Liver (tissue), 9 donors: Measurements from ENCODE around the gene STT3B. TPM values are rescaled to one million over a fixed set of nuclear protein-coding genes. Genes with fewer than 3 reads are reported as not detected.

ENCODE experiments used
- DNase-seq: peaks from one replicate; pipeline ENCODE4 v3.0.0-alpha.2; 2017; ENCODE audit warnings: low spot score
- H3K27ac ChIP-seq, 2 donors: one replicate each; pipeline ENCODE4 v1.7.0; 2013; ENCODE audit warnings: inconsistent platforms in 2 of 2, low read length in 2 of 2, control low read depth in 1 of 2, low read depth in 1 of 2, mild to moderate bottlenecking in 1 of 2
- H3K27me3 ChIP-seq, 4 donors: one replicate each; pipeline versions ENCODE4 v1.6.1 to v1.7.0; 2013; ENCODE audit warnings: low read length in 3 of 4, inconsistent platforms in 1 of 4, mild to moderate bottlenecking in 1 of 4, moderate library complexity in 1 of 4; ENCODE audit not compliant: control insufficient read depth in 4 of 4, insufficient read depth in 4 of 4
- H3K36me3 ChIP-seq, 4 donors: one replicate each; pipeline versions ENCODE4 v1.6.1 to v1.7.0; 2013; ENCODE audit warnings: low read length in 3 of 4, mild to moderate bottlenecking in 3 of 4, low read depth in 1 of 4, moderate library complexity in 1 of 4; ENCODE audit not compliant: control insufficient read depth in 4 of 4, insufficient read depth in 3 of 4
- H3K4me1 ChIP-seq, 4 donors: one replicate each; pipeline versions ENCODE4 v1.6.1 to v1.7.0; 2013; ENCODE audit warnings: low read length in 3 of 4, mild to moderate bottlenecking in 3 of 4, moderate library complexity in 1 of 4; ENCODE audit not compliant: control insufficient read depth in 4 of 4, insufficient read depth in 4 of 4
- H3K4me3 ChIP-seq, 3 donors: one replicate each; pipeline versions ENCODE4 v1.6.1 to v1.7.0; 2013; ENCODE audit warnings: low read length in 3 of 3, control low read depth in 1 of 3, low read depth in 1 of 3, mild to moderate bottlenecking in 1 of 3
- H3K9ac ChIP-seq, 2 donors: one replicate each; pipeline ENCODE4 v1.7.0; 2013; ENCODE audit warnings: low read length in 2 of 2, mild to moderate bottlenecking in 2 of 2, moderate library complexity in 2 of 2, control low read depth in 1 of 2, low read depth in 1 of 2
- H3K9me3 ChIP-seq, 4 donors: one replicate each; pipeline versions ENCODE4 v1.6.1 to v1.7.0; 2013; ENCODE audit warnings: low read length in 3 of 4; ENCODE audit not compliant: control insufficient read depth in 4 of 4
- ATF3 ChIP-seq: IDR thresholded peaks from 2 replicates; pipeline ENCODE4 v1.6.1; 2016; ENCODE audit warnings: antibody characterized with exemption
- EGR1 ChIP-seq, 2 donors: IDR thresholded peaks; 2 replicates each; pipeline ENCODE4 v1.6.1; 2016 to 2018; ENCODE audit warnings: antibody characterized with exemption in 2 of 2, low read depth in 2 of 2
- FOXA1 ChIP-seq: IDR thresholded peaks from 2 replicates; pipeline ENCODE4 v1.6.1; 2016; ENCODE audit warnings: antibody characterized with exemption
- FOXA2 ChIP-seq: IDR thresholded peaks from 2 replicates; pipeline ENCODE4 v1.6.1; 2016; ENCODE audit warnings: antibody characterized with exemption
- GABPA ChIP-seq, 2 donors: IDR thresholded peaks in 1 of 2; conservative IDR thresholded peaks in 1 of 2; 2 replicates each; pipeline ENCODE4 v1.6.1; 2016; ENCODE audit warnings: antibody characterized with exemption in 2 of 2, mild to moderate bottlenecking in 1 of 2, moderate library complexity in 1 of 2
- HNF4A ChIP-seq, 2 donors: conservative IDR thresholded peaks; 2 replicates each; pipeline ENCODE4 v1.6.1; 2016; ENCODE audit warnings: antibody characterized with exemption in 2 of 2, mild to moderate bottlenecking in 2 of 2
- HNF4G ChIP-seq: IDR thresholded peaks from 2 replicates; pipeline ENCODE4 v1.6.1; 2016; ENCODE audit warnings: antibody characterized with exemption
- MAX ChIP-seq: IDR thresholded peaks from 2 replicates; pipeline ENCODE4 v1.6.1; 2016; ENCODE audit warnings: antibody characterized with exemption
- RAD21 ChIP-seq, 2 donors: IDR thresholded peaks; 2 replicates each; pipeline ENCODE4 v1.6.1; 2016; ENCODE audit warnings: antibody characterized with exemption in 2 of 2, mild to moderate bottlenecking in 2 of 2
- REST ChIP-seq: IDR thresholded peaks from 2 replicates; pipeline ENCODE4 v1.6.1; 2016; ENCODE audit warnings: antibody characterized with exemption, mild to moderate bottlenecking
- SP1 ChIP-seq: IDR thresholded peaks from 2 replicates; pipeline ENCODE4 v1.6.1; 2018; ENCODE audit warnings: antibody characterized with exemption, mild to moderate bottlenecking
- TAF1 ChIP-seq: conservative IDR thresholded peaks from 2 replicates; pipeline ENCODE4 v1.6.1; 2016; ENCODE audit warnings: antibody characterized with exemption, mild to moderate bottlenecking
- YY1 ChIP-seq: IDR thresholded peaks from 2 replicates; pipeline ENCODE4 v1.6.1; 2016; ENCODE audit warnings: antibody characterized with exemption, mild to moderate bottlenecking
- ZBTB33 ChIP-seq: IDR thresholded peaks from 2 replicates; pipeline ENCODE4 v1.6.1; 2016; ENCODE audit warnings: antibody characterized with exemption
- whole genome bisulfite sequencing: extraction: QIAGEN DNeasy Blood & Tissue Kit; methylation state at CpG from one replicate; pipeline ENCODE4 v1.1.7; 2013; 5-methylcytosine and 5-hydroxymethylcytosine counted together
- polyA plus RNA-seq, 2 donors: library from polyadenylated mRNA; stranded (reverse) in 1 of 2; unstranded in 1 of 2; fragments of 200-250 nt in 1 of 2; fragments of >200 nt in 1 of 2; fragmentation: Nextera tagmentation in 1 of 2; extraction: Ambion mirVana in 1 of 2; gene quantifications; one replicate each; pipeline versions ENCODE4 v1.2.1 to v1.2.3, GENCODE V29; 2013 to 2015
- total RNA-seq, 2 donors: library from RNA; depleted of rRNA; stranded (reverse); fragments of >200 nt; gene quantifications; one replicate each; pipeline ENCODE4 v1.2.3, GENCODE V29; 2014
- donor health status: healthy.
- donor health status: healthy.
- donor health status: healthy.
- donor health status: healthy.
- donor health status: healthy.

Gene STT3B
- total RNA-seq = 100 to 1,000 TPM; 121 to 128 TPM
- 10 to 100 TPM; 23.9 to 50.5 TPM for polyA plus RNA-seq

- no peak for DNase-seq
- H3K9me3 ChIP-seq = no peaks in the 10 kb centered on the region
- no peaks in the 10 kb centered on the region for H3K27me3 ChIP-seq
- H3K27ac ChIP-seq = peak within 1 kb of the TSS; percentile 98 to 99
- no peak for TF ChIP-seq TAF1
- TF ChIP-seq FOXA1 = peak; percentile 16
- peaks cover 3 to 27% (median 18%) of the 10 kb centered on the region in 4 donors for H3K4me1 ChIP-seq
- peak within 1 kb of the TSS; percentile 89 to 98 for H3K9ac ChIP-seq
- peak within 1 kb of the TSS; percentile 79 to 95 (median 84) for H3K4me3 ChIP-seq
- no peaks in the 10 kb centered on the region for H3K36me3 ChIP-seq
- under 1% methylated on average over 68 of the region's 68 CpGs for WGBS
These were observed at the start of gene STT3B for GRCh38 chr3:31532587-31533168. Gene STT3B, plus strand, starts transcription at chr3:31532925. Its CDS starts 74 bp downstream, at chr3:31532999.

GRCh38 chr3:31483776-31484175, 48.9 kb upstream of the STT3B start:
- no peaks in the 10 kb centered on the region for H3K27me3 ChIP-seq
- no peak overlapping the region for H3K4me3 ChIP-seq
- no peak overlapping the region for H3K27ac ChIP-seq
- H3K9ac ChIP-seq = no peak overlapping the region
- no peak for DNase-seq
- peaks cover 0 to 3% (median 0%) of the 10 kb centered on the region in 4 donors for H3K9me3 ChIP-seq
- no peaks in the 10 kb centered on the region for H3K4me1 ChIP-seq
- 87% methylated on average over 1 of the region's 1 CpG for WGBS
- H3K36me3 ChIP-seq = no peaks in the 10 kb centered on the region
- no peak for TF ChIP-seq MAX
- TF ChIP-seq REST = no peak
- no peak for TF ChIP-seq GABPA (IDR thresholded peaks at IDR 0.05 in 1 of 2, conservative IDR thresholded peaks at IDR 0.05 in 1 of 2)
- TF ChIP-seq RAD21 (IDR thresholded peaks at IDR 0.05) = no peak
- no peak for TF ChIP-seq FOXA2
- no peak for TF ChIP-seq YY1
- TF ChIP-seq HNF4G = no peak
- no peak for TF ChIP-seq ATF3
- TF ChIP-seq ZBTB33 = no peak
- no peak for TF ChIP-seq HNF4A (conservative IDR thresholded peaks at IDR 0.05)
- TF ChIP-seq EGR1 (IDR thresholded peaks at IDR 0.05; ENCODE audit: low read depth in 2 of 2) = no peak
- no peak for TF ChIP-seq FOXA1
- TF ChIP-seq TAF1 = no peak
- no peak for TF ChIP-seq SP1
